ENCODE measurements around the gene HS2ST1.
"Not testable (repeated sequence)": the region's sequence is repeated elsewhere in the genome, so short reads cannot be mapped to it uniquely, and the experiment has no call there.

The HS2ST1 gene

GRCh38 chr1:86950712-86951419 is 36.4 kb downstream of the HS2ST1 start:
- no peak for DNase-seq (ENCODE audit: low read depth)
- no peak overlapping the region for H3K4me3 ChIP-seq (ENCODE audit: low read depth, low read length)
- no peak for TF ChIP-seq CTCF (conservative IDR thresholded peaks at IDR 0.05; ENCODE audit: low read depth, low read length)

GRCh38 chr1:86951430-86951829 is 37.0 kb downstream of the HS2ST1 start:
- no peak for TF ChIP-seq CTCF (conservative IDR thresholded peaks at IDR 0.05; ENCODE audit: low read depth, low read length)
- H3K4me3 ChIP-seq (ENCODE audit: low read depth, low read length): no peak overlapping the region
- no peak for DNase-seq (ENCODE audit: low read depth)

- no peak overlapping the region for H3K4me3 ChIP-seq (ENCODE audit: low read depth, low read length)
- no peak for TF ChIP-seq CTCF (conservative IDR thresholded peaks at IDR 0.05; ENCODE audit: low read depth, low read length)
- DNase-seq (ENCODE audit: low read depth): no peak
Observed at GRCh38 chr1:86953167-86953566, 38.7 kb downstream of the HS2ST1 start.

- H3K4me3 ChIP-seq (ENCODE audit: low read depth, low read length): no peak overlapping the region
- no peak for TF ChIP-seq CTCF (conservative IDR thresholded peaks at IDR 0.05; ENCODE audit: low read depth, low read length)
- DNase-seq (ENCODE audit: low read depth): no peak
Observed at GRCh38 chr1:86955678-86956077, 41.2 kb downstream of the HS2ST1 start.

GRCh38 chr1:86956221-86956620 is 41.8 kb downstream of the HS2ST1 start:
- no peak for TF ChIP-seq CTCF (conservative IDR thresholded peaks at IDR 0.05; ENCODE audit: low read depth, low read length)
- no peak overlapping the region for H3K4me3 ChIP-seq (ENCODE audit: low read depth, low read length)
- no peak for DNase-seq (ENCODE audit: low read depth)

GRCh38 chr1:86957221-86957620 is 42.8 kb downstream of the HS2ST1 start:
- no peak for DNase-seq (ENCODE audit: low read depth)
- TF ChIP-seq CTCF (conservative IDR thresholded peaks at IDR 0.05; ENCODE audit: low read depth, low read length): no peak
- no peak overlapping the region for H3K4me3 ChIP-seq (ENCODE audit: low read depth, low read length)

GRCh38 chr1:86960548-86960947 is 46.1 kb downstream of the HS2ST1 start:
- no peak for DNase-seq (ENCODE audit: low read depth)
- no peak for TF ChIP-seq CTCF (conservative IDR thresholded peaks at IDR 0.05; ENCODE audit: low read depth, low read length)
- no peak overlapping the region for H3K4me3 ChIP-seq (ENCODE audit: low read depth, low read length)

- DNase-seq (ENCODE audit: low read depth); H3K4me3 ChIP-seq (ENCODE audit: low read depth, low read length): not testable (repeated sequence)
Observed at GRCh38 chr1:86963841-86964240, 49.4 kb downstream of the HS2ST1 start.
